Activated effector memory CD4-positive, alpha-beta T cell treated with Interleukin-2 at 50 U/mL for 16 hours (primary cell): ENCODE measurements around the gene RNF167.

ENCODE experiments used
- DNase-seq: peaks from one replicate; pipeline ENCODE4 v3.0.0-alpha.2; 2020

Gene RNF167

DNA sequence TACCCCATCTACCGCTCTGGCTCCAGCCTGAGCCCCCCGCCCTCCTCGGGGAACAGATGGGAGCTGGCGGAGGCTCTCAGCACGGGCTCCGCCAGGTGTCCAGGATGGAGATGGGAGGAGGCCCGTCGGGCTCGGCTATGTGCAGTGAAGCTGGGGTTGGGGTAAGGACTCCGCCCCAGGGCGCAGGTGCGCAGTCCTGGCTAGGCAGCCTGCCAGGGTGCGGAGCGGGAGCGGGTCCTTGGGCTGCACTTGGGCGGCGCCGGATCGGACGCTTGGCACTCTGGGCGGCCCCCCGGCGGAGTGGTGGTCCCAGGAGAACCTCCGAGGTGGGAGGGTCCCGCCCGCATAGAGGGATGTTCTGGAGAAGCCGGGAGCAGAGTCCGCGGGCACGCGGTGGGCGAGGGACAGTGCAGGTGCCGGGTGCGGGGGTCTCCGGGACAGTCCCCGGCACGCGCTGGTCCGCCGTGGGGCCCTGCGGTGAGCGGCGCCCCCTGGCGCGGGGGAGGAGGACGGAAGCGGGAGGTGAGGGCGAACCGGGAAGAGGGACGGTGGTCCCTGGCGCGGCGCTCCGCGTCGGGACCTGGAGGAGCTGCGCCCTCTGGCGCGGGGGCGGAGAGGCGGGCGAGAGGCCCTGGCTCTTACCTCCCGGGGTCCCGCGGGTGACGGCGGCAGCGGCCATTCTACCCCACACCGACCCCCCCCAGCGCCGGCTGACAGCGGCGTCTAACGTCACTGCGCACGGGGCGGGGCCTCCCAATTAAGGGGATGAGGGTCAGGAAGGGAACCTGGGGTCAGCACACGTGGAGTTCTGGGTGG lies 47.1 kb downstream of the RNF167 start, which contains the start of gene CAMTA2:
TSS of gene CAMTA2 (minus strand) at position 725 of the 816 bp plus-strand sequence. CDS start 1,453 bp downstream, outside the sequence.
- peak; percentile 81 for DNase-seq

- no peak for DNase-seq
These were observed 47.9 kb downstream of the RNF167 start for GRCh38 chr17:4987767-4988567.

GRCh38 chr17:4994081-4994595 lies 54.1 kb downstream of the RNF167 start:
- DNase-seq, result no peak
